Endothelial cell of umbilical vein (primary cell): ENCODE results near the gene TEX19. TPM values are rescaled to one million over a fixed set of nuclear protein-coding genes. Genes with fewer than 3 reads are reported as not detected.

ENCODE experiments used
- BruUV-seq: library from RNA; stranded (reverse); fragments of 400-500 nt; replicated peaks from 2 replicates; lab custom pipeline; 2021; lab: Mats Ljungman, UMichigan
- CTCF ChIA-PET: fragments of 300-600, 350-600 bp; sonication (Branson Sonifier 250); formaldehyde crosslinking; loops from one replicate; lab custom pipeline; 2021; ENCODE audit warnings: antibody characterized with exemption, inconsistent platforms; lab: Charles Lee
- POLR2A ChIA-PET: fragments of 300-600, 350-600 bp; sonication (Branson Sonifier 250); formaldehyde crosslinking; loops from one replicate; lab custom pipeline; 2021; ENCODE audit warnings: antibody characterized with exemption, inconsistent platforms; lab: Charles Lee
- DNase-seq: peaks from one replicate; pipeline ENCODE4 v3.0.0-alpha.2; 2011; ENCODE audit warnings: low read depth, low spot score
- FAIRE-seq: peaks from 2 replicates; lab custom pipeline; 2011; peaks lifted over from hg19 to GRCh38; lab: Jason Lieb, UNC
- H2AFZ ChIP-seq: 2 replicates; pipeline ENCODE4 v1.6.0; 2012; ENCODE audit warnings: low read depth, low read length, control low read depth, inconsistent platforms
- H3K27ac ChIP-seq: 2 replicates; pipeline ENCODE4 v1.5.1; 2011; ENCODE audit warnings: low read depth, mild to moderate bottlenecking, control low read depth, low read length, moderate library complexity; ENCODE audit not compliant: insufficient read depth
- H3K27me3 ChIP-seq, 2 experiments: 2 replicates each; pipeline versions ENCODE4 v1.6.0 to v1.6.1; 2011; ENCODE audit warnings: low read length in 2 of 2, mixed read lengths in 1 of 2; ENCODE audit not compliant: control insufficient read depth in 2 of 2, insufficient read depth in 2 of 2
- H3K36me3 ChIP-seq, 2 experiments: 2 replicates in 1 of 2; 3 replicates in 1 of 2; pipeline ENCODE4 v1.5.1; 2011; ENCODE audit warnings: low read length in 2 of 2, mild to moderate bottlenecking in 1 of 2, moderate library complexity in 1 of 2; ENCODE audit not compliant: control insufficient read depth in 2 of 2, insufficient read depth in 2 of 2; ENCODE audit errors: extremely low read depth in 1 of 2
- H3K4me1 ChIP-seq: 3 replicates; pipeline ENCODE4 v1.5.1; 2011; ENCODE audit warnings: mild to moderate bottlenecking, low read length; ENCODE audit not compliant: control insufficient read depth, insufficient read depth; ENCODE audit errors: extremely low read depth
- H3K4me2 ChIP-seq: 2 replicates; pipeline ENCODE4 v1.6.1; 2011; ENCODE audit warnings: low read length, control low read depth, mixed read lengths; ENCODE audit not compliant: insufficient read depth
- H3K4me3 ChIP-seq, 3 experiments: fragments of 200-600 bp in 1 of 3; sonication (generic), shearing (Covaris generic) in 1 of 3; replicated peaks in 1 of 3; 2 replicates each; pipeline ENCODE4 v1.5.1; 2011 to 2016; ENCODE audit warnings: control low read depth in 3 of 3, low read length in 3 of 3, mild to moderate bottlenecking in 2 of 3, inconsistent platforms in 1 of 3, low read depth in 1 of 3, moderate library complexity in 1 of 3; ENCODE audit not compliant: insufficient read depth in 1 of 3
- H3K79me2 ChIP-seq: 2 replicates; pipeline ENCODE4 v1.6.0; 2012; ENCODE audit warnings: low read length, inconsistent platforms; ENCODE audit not compliant: control insufficient read depth, insufficient read depth
- H3K9ac ChIP-seq: replicated peaks from 2 replicates; pipeline ENCODE3; 2011; ENCODE audit warnings: low read length, control low read depth; ENCODE audit not compliant: insufficient read depth; ENCODE audit errors: extremely low read depth
- H3K9me1 ChIP-seq: replicated peaks from 3 replicates; pipeline ENCODE4 v1.6.0; 2011; ENCODE audit warnings: mild to moderate bottlenecking, low read length; ENCODE audit not compliant: control insufficient read depth, insufficient read depth; ENCODE audit errors: extremely low read depth
- H3K9me3 ChIP-seq: replicated peaks from 2 replicates; pipeline ENCODE4 v1.5.1; 2012; ENCODE audit warnings: low read length, inconsistent platforms; ENCODE audit not compliant: control insufficient read depth, insufficient read depth
- H4K20me1 ChIP-seq: replicated peaks from 2 replicates; pipeline ENCODE3; 2011; ENCODE audit warnings: mild to moderate bottlenecking, low read length; ENCODE audit not compliant: control insufficient read depth, insufficient read depth; ENCODE audit errors: extremely low read depth
- EZH2 ChIP-seq: IDR thresholded peaks from 2 replicates; pipeline ENCODE4 v1.6.1; 2012; ENCODE audit warnings: borderline replicate concordance, low read depth, mild to moderate bottlenecking, moderate library complexity, low read length, inconsistent platforms; ENCODE audit not compliant: severe bottlenecking
- GATA2 ChIP-seq: IDR thresholded peaks from 2 replicates; pipeline ENCODE4 v1.7.0; 2011; ENCODE audit warnings: low read depth, mild to moderate bottlenecking, moderate library complexity, mixed read lengths, low read length; ENCODE audit not compliant: insufficient read length, insufficient read depth
- JUN ChIP-seq: IDR thresholded peaks from 2 replicates; pipeline ENCODE4 v1.6.1; 2011; ENCODE audit warnings: borderline replicate concordance, low read depth; ENCODE audit not compliant: insufficient read length, insufficient read depth
- MYC ChIP-seq: IDR thresholded peaks from one replicate; pipeline ENCODE4 v1.6.1; 2011; ENCODE audit warnings: mild to moderate bottlenecking, low read depth, low read length
- POLR2A ChIP-seq: IDR thresholded peaks from 2 replicates; pipeline ENCODE4 v1.6.1; 2012; ENCODE audit warnings: low read depth, mild to moderate bottlenecking, control low read depth, low read length
- POLR2AphosphoS5 ChIP-seq: IDR thresholded peaks from 2 replicates; pipeline ENCODE4 v1.6.1; 2012; ENCODE audit warnings: low read depth, mild to moderate bottlenecking, control low read depth, low read length, moderate library complexity; ENCODE audit not compliant: insufficient read depth
- dilution Hi-C: fragments of 300-500 bp; cut with MboI; formaldehyde crosslinking; loops from one replicate; pipeline ENCODE4 v1.15.0; 2019; ENCODE audit warnings: low sequenced_read_pairs; ENCODE audit not compliant: extremely low pct_ligation_motif_present
- intact Hi-C: fragments of 100-400 bp; cut with micrococcal nuclease; formaldehyde crosslinking; loops from one replicate; pipeline ENCODE4 v1.10.0; 2022
- polyA plus RNA-seq, 4 experiments: library from polyadenylated mRNA; depleted of rRNA in 3 of 4; stranded (reverse) in 3 of 4; unstranded in 1 of 4; fragments of >200 nt; gene quantifications; 2 replicates each; pipeline versions ENCODE4 v1.2.1 to v1.2.3, GENCODE V29; 2011 to 2012; ENCODE audit warnings: missing spikeins in 1 of 4
- total RNA-seq: library from RNA; stranded (reverse); gene quantifications from 2 replicates; pipeline ENCODE4 v1.2.3, GENCODE V29; 2021
- TF ChIP-seq, protein P1 (sequence below): IDR thresholded peaks from 2 replicates; pipeline ENCODE4 v1.6.1; 2011; ENCODE audit not compliant: insufficient read depth, insufficient read length
- TF ChIP-seq, protein P2 (sequence below), 2 donors: IDR thresholded peaks; 1 replicate in 1 of 2; 2 replicates in 1 of 2; pipeline ENCODE4 v1.5.1; 2011; ENCODE audit warnings: low read length in 2 of 2, mild to moderate bottlenecking in 2 of 2, moderate library complexity in 2 of 2, control low read depth in 1 of 2, inconsistent platforms in 1 of 2, low read depth in 1 of 2; ENCODE audit not compliant: insufficient read depth in 1 of 2; ENCODE audit errors: extremely low read depth in 1 of 2

Gene TEX19
- total and polyA plus RNA-seq, 2 donors (not counting 3 experiments of a cell fraction or from before 2014, with no cell fraction given): 0.06 TPM; not detected in 1

DNA sequence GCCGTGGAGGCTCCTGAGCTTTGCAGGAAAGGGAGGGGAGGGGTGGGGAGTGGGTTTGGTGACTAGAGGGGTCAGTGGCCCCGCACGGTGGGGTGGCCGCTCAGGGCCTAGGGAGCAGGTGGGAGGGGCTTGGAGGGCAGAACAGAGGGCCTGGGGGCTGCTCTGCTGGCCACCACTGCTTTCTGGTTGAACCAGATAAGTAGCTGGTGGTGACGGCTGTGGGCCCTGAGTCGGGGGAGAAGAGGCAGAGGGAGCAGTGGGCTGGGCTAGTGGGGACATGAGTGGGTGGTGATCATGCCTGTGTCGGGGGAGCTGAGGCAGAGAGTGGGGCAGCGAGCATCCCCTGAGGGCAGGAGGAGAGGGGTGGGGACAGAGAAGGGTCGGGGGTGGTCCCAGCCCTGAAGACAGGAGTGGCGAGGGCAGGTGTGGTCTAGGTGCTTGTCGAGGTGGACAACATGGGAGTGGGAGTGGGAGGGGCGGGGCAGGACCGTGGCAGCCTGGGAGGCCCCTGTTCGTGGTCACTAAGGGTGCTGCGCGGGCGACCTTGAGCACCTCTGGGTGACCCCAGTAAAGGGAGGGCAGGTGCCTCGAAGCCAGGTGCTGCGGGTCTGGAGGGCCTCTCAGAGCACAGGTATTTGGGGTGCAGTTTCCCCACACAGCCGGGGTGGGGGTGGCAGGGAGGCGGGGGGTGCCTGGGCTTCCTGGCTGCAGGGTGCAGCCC is 35.4 kb upstream of the TEX19 start:
- no peak overlapping the region for H3K4me3 ChIP-seq
- no TSS peak for BruUV-seq
- ChIA-PET CTCF (interaction anchor here (1.1 to 2.5 kb wide), 3 partner anchors 15 to 87 kb away, joined by 3 to 26 read pairs (median 4); no protein-coding TSS in a partner anchor), POLR2A (no interaction called here)
- H3K36me3 ChIP-seq: no peaks in the 10 kb centered on the region
- intact Hi-C loops: no loop called here
- H3K9me1 ChIP-seq: no peaks in the 10 kb centered on the region
- DNase-seq: no peak
- H3K9ac ChIP-seq: no peak overlapping the region
- H3K4me2 ChIP-seq: no peak overlapping the region
- TF ChIP-seq, protein P1, sequence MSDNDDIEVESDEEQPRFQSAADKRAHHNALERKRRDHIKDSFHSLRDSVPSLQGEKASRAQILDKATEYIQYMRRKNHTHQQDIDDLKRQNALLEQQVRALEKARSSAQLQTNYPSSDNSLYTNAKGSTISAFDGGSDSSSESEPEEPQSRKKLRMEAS: no peak
- TF ChIP-seq EZH2 (no peak), JUN (no peak), POLR2A (no peak), POLR2AphosphoS5 (no peak), GATA2 (no peak), MYC (no peak)
- TF ChIP-seq, protein P2, sequence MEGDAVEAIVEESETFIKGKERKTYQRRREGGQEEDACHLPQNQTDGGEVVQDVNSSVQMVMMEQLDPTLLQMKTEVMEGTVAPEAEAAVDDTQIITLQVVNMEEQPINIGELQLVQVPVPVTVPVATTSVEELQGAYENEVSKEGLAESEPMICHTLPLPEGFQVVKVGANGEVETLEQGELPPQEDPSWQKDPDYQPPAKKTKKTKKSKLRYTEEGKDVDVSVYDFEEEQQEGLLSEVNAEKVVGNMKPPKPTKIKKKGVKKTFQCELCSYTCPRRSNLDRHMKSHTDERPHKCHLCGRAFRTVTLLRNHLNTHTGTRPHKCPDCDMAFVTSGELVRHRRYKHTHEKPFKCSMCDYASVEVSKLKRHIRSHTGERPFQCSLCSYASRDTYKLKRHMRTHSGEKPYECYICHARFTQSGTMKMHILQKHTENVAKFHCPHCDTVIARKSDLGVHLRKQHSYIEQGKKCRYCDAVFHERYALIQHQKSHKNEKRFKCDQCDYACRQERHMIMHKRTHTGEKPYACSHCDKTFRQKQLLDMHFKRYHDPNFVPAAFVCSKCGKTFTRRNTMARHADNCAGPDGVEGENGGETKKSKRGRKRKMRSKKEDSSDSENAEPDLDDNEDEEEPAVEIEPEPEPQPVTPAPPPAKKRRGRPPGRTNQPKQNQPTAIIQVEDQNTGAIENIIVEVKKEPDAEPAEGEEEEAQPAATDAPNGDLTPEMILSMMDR (IDR thresholded peaks at IDR 0.05; ENCODE audit: extremely low read depth in 1 of 2, insufficient read depth in 1 of 2, low read depth in 1 of 2, low read length in 2 of 2): no peak
- no peak for FAIRE-seq
- H3K9me3 ChIP-seq: no peaks in the 10 kb centered on the region
- H3K79me2 ChIP-seq: no peaks in the 10 kb centered on the region
- H4K20me1 ChIP-seq: no peaks in the 10 kb centered on the region
- H3K27me3 ChIP-seq: no peaks in the 10 kb centered on the region
- H2AFZ ChIP-seq: no peak overlapping the region
- dilution Hi-C loops: no loop called here
- no peak overlapping the region for H3K27ac ChIP-seq
- no peaks in the 10 kb centered on the region for H3K4me1 ChIP-seq
